ES-I3 (cell line): Measurements from ENCODE around the gene PRR5.
"Not testable (repeated sequence)": the region's sequence is repeated elsewhere in the genome, so short reads cannot be mapped to it uniquely, and the experiment has no call there.

Experiments used
- H3K36me3 ChIP-seq: 2 replicates; pipeline ENCODE4 v1.6.1; 2013; ENCODE audit warnings: mild to moderate bottlenecking, low read length, control low read depth, moderate library complexity; ENCODE audit not compliant: insufficient read depth
- H3K4me1 ChIP-seq: 2 replicates; pipeline ENCODE4 v1.6.1; 2013; ENCODE audit warnings: mild to moderate bottlenecking, control low read depth, low read length; ENCODE audit not compliant: insufficient read depth
- H3K9ac ChIP-seq: 2 replicates; pipeline ENCODE4 v1.6.1; 2013; ENCODE audit warnings: low read depth, mild to moderate bottlenecking, low read length, moderate library complexity
- H3K9me3 ChIP-seq: 2 replicates; pipeline ENCODE4 v1.6.1; 2013; ENCODE audit warnings: mild to moderate bottlenecking, low read length, moderate library complexity; ENCODE audit not compliant: control insufficient read depth, insufficient read depth

The PRR5 gene

DNA sequence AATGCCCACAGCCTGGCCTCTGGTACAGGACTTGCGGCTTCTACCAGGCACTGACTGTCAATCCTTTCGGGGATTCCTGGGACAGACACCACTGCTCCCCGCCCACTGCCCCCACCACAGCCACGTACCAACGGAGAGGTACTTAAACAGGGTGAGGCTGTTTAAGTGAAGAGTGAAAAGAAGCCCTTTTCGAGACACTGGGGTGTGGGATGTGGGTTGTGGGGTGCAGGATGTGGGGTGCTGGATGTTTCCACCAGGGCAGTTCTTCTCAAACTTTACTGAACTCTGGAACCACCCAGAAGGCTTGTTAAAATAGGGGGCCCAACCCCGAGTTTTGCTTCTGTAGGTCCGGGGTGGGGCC is 34.2 kb upstream of the PRR5 start:
- no peaks in the 10 kb centered on the region for H3K4me1 ChIP-seq
- no peaks in the 10 kb centered on the region for H3K9me3 ChIP-seq
- H3K36me3 ChIP-seq: no peaks in the 10 kb centered on the region
- H3K9ac ChIP-seq: peak overlapping the region; percentile 61; the same call in 1 of the 2 replicates

- Histone ChIP-seq H3K9ac (peak overlapping the region; percentile 61; the same call in 1 of the 2 replicates), H3K36me3 (no peaks in the 10 kb centered on the region), H3K4me1 (no peaks in the 10 kb centered on the region), H3K9me3 (no peaks in the 10 kb centered on the region)
Measured at GRCh38 chr22:44668190-44668885, 33.7 kb upstream of the PRR5 start.

DNA sequence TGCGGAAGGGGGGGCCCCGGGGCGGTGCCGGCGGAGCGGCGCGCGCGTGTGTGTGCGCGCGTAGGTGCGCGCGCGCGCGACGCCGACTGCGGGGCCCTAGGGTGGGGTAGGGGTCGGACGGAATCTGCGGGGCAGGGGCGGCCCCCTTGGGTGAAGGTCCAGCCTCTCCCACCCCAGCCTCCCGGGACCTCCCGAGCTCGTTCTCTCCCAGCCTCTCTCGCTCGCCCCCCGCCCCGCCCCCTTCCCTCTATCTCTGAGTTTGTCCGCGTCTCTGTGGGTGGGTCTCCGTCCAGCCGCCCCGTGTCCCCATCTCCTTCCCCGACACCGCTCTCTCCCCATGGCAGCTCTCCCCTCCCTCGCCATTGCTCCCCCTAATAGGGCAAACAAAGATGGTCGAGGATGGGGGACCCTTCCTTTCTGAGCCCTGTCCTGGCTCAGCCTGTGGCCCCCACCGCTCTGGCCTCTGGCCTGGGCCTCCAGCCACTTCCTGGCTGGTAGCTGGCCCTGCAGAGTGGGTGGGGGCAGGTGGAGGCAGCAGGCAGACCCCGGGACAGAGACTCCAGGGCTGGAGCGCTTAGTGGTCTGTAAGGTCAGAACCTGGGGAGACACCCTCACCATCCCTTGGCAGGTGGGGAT is 33.0 kb upstream of the PRR5 start:
- Histone ChIP-seq H3K9ac (peak overlapping the region; percentile 49; the same call in 1 of the 2 replicates), H3K4me1 (no peaks in the 10 kb centered on the region), H3K9me3 (no peaks in the 10 kb centered on the region), H3K36me3 (no peaks in the 10 kb centered on the region)

GRCh38 chr22:44669561-44669976 is 32.4 kb upstream of the PRR5 start:
- H3K9ac ChIP-seq: peak overlapping the region; percentile 49; the same call in 1 of the 2 replicates
- no peaks in the 10 kb centered on the region for H3K36me3 ChIP-seq
- H3K4me1 ChIP-seq: no peaks in the 10 kb centered on the region
- H3K9me3 ChIP-seq: no peaks in the 10 kb centered on the region

DNA sequence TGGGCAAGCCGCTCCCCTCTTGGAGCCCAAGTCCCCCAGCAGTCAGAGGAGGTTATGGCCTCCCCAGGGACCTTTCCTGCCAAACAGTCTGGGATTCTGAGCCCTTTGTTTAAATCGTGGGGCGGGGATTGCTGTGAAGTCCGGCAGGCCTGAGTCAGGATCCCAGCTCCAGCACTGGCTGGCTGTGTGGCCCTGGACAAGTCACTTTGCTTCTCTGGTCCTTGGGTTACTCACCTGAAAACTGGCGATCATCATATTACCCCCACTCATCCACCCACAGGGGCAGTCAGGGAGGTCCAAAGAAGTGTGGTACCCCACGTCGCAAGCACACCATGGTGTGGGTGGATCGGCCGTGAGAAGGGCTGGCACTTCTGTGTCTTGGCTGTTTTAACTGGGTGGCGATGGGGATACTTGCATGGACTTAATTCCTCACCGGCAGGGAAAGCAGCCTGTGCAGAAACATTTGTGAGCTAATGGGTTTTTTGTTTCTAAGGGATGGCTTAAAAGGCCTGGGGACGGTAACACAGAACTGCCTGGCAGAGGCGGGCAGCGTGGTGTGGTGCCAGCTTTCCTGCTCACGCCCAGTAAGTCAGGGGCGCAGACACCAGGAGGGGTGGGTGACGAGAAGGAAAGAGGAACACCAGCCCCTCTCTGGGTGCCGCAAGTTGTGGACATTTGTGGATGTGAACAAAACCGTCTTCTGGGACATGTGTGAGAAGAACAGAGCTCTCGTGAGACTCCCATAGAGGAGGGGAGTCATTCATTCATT is 31.6 kb upstream of the PRR5 start:
- Histone ChIP-seq H3K9ac (no peak overlapping the region), H3K9me3 (no peaks in the 10 kb centered on the region), H3K4me1 (no peaks in the 10 kb centered on the region), H3K36me3 (no peaks in the 10 kb centered on the region)

DNA sequence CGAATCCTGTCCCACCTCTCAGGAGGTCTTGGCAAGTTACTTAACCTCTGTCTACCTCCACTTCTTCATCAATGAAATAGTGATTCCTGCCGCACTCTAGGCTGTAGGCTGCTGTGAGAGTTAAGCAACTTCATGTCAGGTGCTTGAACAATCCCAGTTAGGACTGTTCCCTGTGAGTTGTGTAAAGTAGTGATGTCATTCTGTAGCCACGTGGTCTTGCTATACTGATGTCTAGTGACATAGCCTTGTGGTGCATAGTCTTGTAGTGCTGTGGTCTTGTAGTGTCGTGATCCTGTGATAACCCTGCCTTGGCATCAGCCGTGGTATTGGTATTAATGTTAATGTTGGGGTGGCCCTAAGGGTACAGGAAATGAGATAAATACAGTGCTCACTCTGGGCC is 30.3 kb upstream of the PRR5 start:
- Histone ChIP-seq H3K9me3 (no peaks in the 10 kb centered on the region), H3K9ac (no peak overlapping the region), H3K36me3 (no peaks in the 10 kb centered on the region), H3K4me1 (no peaks in the 10 kb centered on the region)

DNA sequence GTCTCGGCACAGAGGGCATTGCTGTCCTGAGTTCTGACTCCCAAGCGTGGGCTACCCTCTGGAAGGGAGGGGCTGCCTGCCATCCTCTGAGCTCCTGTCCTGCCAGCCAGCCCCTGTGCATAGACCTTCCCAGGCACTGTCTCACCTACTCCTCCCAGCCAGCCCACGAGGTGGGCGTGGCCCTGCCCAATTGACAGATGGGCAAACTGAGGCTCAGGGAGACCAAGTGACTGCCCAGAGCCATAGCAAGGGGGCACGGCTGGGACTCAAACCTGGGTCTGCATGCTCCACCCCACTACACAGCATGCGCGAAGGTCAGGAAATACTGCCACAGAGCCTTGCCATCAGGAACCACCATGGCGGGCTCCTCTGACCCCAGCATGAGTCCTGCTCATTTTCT is 29.4 kb upstream of the PRR5 start:
- H3K9ac ChIP-seq: no peak overlapping the region
- no peaks in the 10 kb centered on the region for H3K9me3 ChIP-seq
- H3K4me1 ChIP-seq: no peaks in the 10 kb centered on the region
- H3K36me3 ChIP-seq: no peaks in the 10 kb centered on the region

DNA sequence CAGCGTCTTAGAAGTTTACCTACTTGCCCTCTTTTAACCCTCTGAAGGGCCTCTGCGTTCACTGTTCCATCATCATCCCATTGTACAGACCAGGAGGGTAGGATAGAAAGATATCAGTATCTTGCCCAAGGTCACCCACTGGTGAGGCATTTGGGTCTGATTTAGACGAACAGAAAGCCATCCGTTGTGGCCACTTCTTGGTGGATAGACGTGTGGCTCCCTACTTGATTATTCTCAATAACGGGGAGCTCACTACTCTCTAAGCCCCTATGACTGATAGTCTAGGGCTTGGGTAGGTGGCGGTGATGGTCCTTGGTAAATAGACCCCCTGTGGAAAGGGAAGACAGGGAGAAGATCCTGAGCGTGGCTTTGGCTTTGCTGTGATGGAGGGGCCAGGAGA is 28.6 kb upstream of the PRR5 start:
- Histone ChIP-seq H3K4me1 (no peaks in the 10 kb centered on the region), H3K9ac (no peak overlapping the region), H3K36me3 (no peaks in the 10 kb centered on the region)

DNA sequence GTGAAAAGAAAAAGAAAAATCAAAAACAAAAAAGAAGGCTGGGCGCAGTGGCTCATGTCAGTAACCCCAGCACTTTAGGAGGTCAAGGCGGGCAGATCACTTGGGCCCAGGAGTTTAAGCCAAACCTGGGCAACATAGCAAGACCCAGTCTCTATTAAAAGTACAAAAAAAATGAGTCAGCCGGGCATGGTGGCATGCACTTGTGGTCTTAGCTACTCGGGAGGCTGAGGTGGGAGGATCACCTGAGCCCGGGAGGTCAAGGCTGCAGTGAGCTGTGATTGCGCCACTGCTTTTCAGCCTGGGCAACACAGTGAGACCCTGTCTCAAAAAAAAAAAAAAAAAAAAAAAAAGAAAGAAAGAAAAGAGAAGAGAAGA is 26.0 kb upstream of the PRR5 start:
- not testable (repeated sequence) for H3K4me1 ChIP-seq, H3K9me3 ChIP-seq, H3K36me3 ChIP-seq, H3K9ac ChIP-seq

More for the DNA sequence above, 28.6 kb upstream of the PRR5 start:
- H3K9me3 ChIP-seq: no peaks in the 10 kb centered on the region

DNA sequence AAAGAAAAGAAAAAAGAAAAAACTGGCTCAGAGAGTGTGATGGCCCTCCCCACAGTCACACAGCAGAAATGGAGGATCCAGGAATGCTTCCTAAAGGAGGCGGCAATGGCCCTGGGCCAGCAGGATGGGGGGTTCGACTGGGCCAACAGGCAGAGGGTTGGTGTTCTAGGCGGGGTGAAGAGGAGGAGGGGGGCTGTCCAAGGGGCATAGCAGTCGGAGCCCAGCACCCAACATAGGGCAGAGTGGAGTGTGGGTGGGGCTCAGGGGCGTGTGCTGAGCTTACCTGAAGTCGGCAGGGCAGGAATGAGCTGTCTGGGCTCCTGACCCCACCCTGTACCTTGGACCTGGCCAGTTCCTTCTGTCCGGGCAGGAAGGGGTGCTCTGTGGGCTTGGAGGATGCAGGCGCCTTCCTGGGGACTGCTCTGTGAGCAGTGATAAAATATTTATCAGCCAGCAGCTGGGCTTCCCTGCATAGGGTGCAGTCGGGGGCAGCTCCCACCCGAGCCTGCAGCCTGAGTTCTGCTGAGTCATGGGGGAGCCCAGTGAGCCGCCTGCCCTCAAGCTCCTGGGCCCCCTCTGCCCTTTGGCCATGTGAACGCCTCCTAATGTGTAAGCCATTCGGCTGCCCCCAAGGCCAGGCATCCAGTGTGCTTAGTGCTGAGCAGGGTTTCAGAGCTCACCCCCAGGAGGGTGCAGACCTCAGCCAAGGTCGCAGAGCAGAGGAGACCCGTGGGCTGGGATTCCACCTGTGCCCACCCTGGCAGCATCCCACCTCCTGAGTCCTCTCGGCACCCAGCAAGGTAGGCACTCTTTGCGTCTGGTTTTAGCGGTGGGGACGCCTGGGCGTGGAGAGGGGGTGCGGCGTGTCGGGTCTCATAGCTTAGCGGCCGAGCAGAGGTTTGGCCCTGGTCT is 25.3 kb upstream of the PRR5 start:
- H3K9me3 ChIP-seq: no peaks in the 10 kb centered on the region
- H3K36me3 ChIP-seq: no peaks in the 10 kb centered on the region
- no peak overlapping the region for H3K9ac ChIP-seq
- peaks cover 7% of the 10 kb centered on the region; the same call in 1 of the 2 replicates for H3K4me1 ChIP-seq

DNA sequence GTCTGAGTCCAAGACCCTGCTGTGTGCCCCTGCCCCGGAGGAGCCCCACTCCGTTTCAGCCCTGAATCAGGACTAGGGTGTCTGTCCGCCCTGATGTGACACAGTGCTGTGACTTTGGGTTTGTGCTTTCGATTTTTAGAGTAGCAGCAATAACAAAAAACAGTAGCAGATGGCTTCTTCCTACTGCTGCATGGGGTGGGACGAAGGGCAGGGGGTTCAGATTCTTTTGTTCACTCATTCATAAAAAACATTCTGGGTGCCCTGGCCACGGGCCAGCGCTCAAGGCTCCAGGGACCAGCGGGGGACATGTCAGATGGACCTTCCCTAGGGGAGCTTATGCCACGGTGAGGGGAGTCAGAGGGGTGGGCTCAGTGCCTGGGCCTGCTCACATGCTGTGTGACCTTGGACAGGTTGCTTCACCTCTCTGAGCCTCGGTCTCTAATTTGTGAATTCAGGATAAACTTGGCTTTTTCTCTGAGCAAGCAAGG is 24.6 kb upstream of the PRR5 start:
- H3K9me3 ChIP-seq: no peaks in the 10 kb centered on the region
- no peak overlapping the region for H3K9ac ChIP-seq
- H3K4me1 ChIP-seq: peaks cover 7% of the 10 kb centered on the region; the same call in 1 of the 2 replicates
- H3K36me3 ChIP-seq: no peaks in the 10 kb centered on the region

DNA sequence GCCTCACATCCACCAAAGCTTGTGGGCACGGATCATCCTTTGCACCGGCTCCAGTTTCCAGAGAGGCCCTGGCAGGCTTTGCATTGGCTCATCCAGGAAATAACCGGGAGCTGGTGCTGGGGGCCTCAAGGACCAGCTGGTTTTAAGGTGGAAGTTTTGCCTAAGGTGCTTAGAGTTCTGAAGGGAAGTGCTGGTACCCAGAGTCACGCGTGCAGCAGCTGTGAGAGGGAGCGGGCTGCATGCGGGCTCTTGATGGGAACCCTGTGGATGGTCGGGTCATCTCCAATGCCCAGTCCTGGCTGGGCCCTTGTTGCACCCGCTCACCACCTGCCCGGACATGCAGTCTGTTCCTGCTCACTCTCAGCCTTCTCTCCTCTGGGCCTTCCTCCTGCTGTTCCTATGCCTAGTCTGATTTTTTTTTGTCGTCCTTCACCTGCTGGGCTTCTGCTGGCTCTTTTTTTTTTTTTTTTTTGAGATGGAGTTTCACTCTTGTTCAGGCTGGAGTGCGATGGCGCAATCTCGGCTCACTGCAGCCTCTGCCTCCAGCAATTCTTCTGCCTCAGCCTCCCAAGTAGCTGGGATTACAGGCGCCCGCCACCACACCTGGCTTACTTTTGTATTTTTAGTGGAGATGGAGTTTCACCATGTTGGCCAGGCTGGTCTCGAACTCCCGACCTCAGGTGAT is 24.0 kb upstream of the PRR5 start:
- no peaks in the 10 kb centered on the region for H3K36me3 ChIP-seq
- peaks cover 7% of the 10 kb centered on the region; the same call in 1 of the 2 replicates for H3K4me1 ChIP-seq
- H3K9me3 ChIP-seq: no peaks in the 10 kb centered on the region
- no peak overlapping the region for H3K9ac ChIP-seq

- peaks cover 7% of the 10 kb centered on the region; the same call in 1 of the 2 replicates for H3K4me1 ChIP-seq
- H3K9me3 ChIP-seq: no peaks in the 10 kb centered on the region
- no peak overlapping the region for H3K9ac ChIP-seq
- H3K36me3 ChIP-seq: no peaks in the 10 kb centered on the region
Measured at GRCh38 chr22:44678556-44679305, 23.3 kb upstream of the PRR5 start.
